T-helper 22 cell (primary cell): ENCODE measurements around the gene MCM3.

Experiments
- DNase-seq: peaks from one replicate; pipeline ENCODE4 v3.0.0-alpha.2; 2020; ENCODE audit warnings: low read depth

Gene MCM3

GRCh38 chr6:52284460-52285176, at the start of gene MCM3:
Gene MCM3 (minus strand): TSS chr6:52284742. CDS start chr6:52284674, 68 bp downstream.
- DNase-seq, result peak; percentile 95

DNA sequence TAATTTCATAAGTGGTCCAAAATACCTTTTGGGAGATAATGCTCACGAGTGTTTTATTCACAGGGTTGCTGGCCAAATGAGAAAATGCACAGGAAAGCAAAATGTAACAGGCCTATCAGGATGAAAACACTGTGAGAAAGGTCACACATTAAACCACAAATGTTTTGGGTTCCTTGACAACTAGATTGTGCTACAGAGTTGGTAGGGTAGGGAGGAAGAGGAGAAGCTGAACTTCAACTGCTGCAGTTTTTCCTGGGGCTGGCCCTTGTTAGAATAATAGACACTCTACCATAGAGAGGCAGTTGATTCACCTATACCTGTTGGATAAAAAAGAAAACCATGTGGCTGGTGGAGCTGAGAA, 49.3 kb upstream of the MCM3 start:
- no peak for DNase-seq

DNA sequence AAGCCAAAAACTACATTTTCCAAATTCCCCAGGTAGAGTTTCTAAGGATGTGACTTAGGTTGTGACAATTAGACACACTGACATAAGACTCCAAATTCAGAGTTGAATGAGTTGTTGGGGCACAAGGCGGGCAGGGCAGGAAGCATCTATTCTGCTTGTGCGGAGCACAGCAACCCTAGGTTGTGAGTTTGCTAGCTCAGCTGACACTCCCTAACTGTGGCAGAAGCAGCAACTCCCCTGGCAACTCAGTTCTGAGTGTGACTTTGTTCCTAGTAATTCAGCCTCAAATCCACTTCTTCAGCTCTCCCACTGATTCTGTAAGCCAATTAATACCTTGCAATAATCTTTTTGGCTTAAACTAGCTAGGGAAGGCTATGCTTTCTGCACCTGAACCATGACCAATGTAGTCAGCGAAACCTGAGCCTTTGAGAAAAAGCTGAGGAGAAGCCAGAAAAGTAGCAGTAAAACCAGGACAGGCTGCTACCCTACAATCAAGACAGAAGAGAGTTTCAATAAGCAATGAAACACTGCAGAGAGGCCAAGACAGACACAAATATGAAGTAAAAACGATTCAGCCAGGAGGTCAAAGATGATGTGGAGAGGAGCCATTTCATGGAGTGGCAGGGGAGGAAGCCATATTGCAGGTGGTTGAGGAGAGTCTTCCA, 47.4 kb upstream of the MCM3 start:
- DNase-seq, result no peak

DNA sequence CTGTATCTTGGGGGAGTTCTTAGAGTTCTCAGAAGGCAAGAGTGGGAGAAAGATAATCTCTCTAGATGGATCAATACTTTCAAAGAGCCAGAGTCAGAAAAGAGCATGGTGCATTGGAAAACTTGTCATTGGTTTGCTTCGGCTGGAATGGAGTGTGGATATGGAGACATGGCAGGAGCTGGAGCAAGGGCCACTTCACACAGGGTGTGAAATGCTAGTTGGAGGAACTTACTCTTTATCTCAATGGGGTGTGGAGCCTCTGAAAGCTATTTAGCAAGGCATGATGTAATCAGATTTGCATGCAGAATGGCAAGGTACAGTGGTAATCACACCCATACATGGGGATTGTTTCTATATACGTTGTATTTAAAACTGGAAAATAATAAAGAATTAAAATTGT, 45.9 kb upstream of the MCM3 start:
- no peak for DNase-seq

DNA sequence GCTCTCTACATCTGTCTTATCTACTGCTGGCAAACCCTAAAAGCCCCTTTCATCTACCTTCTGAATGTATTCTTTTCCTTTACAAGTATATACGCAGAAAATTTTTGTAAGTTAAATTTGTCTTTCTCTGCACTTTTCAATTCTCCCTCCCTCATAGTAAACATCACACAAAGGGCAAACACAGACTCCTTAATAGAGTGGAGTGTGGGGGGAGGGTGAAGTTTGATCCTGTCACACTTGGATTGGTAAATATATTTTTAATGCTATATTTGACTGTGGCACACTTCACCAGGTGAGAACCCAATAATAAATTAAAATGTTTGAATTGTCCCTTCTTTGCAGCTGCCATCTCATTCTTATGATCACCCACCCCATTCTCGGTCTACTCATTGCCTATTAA, 44.2 kb upstream of the MCM3 start:
- no peak for DNase-seq

DNA sequence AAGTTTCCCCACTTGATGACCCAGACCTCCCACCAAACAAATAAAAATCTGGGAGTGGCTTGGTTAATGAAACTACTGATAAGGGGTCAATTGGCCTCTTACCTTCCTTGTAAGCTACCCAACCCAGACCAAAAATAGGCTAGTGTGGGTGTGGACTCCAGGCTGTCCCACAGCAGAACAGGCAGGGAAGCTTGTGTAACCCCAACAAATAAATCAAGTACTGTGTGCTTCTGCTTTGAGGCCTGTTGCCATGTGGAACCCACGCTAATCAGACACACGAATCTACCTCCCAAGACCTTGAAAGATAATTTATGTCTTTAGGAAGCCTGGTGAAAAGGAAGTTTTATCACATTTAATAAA, 43.7 kb upstream of the MCM3 start:
- DNase-seq, result no peak

DNA sequence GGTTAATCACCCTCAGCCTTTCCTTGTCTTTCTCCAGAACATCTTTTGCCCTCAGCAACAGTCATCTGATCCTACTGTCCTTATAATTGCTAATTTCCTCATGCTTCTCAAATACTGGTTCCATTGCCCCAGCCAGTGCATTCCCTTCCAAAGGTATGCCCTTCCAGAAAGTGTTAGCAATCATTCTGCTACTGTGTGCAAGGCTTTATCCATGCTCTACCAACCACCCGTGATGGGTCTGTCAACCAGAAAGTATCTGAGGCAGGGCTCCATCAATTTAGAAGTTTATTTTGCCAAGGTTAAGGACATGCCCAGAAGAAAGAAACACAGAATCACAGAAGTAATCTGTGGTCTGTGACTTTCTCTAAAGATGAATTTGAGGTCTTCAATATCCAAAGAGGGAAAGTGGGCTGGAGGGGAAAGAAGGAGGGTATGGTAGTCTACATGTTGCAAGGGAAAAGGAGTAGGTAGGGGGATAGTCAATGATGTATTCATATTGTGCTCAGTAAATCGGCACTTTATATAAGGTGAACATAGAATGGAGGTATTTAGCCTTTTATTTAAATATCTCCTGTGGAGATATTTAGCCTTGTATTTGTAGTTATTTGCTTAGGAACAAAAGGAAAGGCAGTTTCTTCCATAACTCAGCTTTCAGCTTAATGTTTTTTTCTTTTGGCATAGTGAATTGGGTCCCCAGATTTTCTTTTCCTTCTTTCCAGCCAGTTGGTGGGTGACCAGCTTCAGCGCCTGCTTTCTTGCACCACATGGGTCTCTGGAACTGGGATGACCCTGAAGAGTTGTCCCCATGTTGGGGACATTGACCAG, 42.2 kb upstream of the MCM3 start:
- DNase-seq, result no peak

GRCh38 chr6:52325695-52326471, 41.3 kb upstream of the MCM3 start:
- no peak for DNase-seq

GRCh38 chr6:52324189-52324588, 39.6 kb upstream of the MCM3 start:
- DNase-seq, result no peak

GRCh38 chr6:52317841-52318581, 33.5 kb upstream of the MCM3 start:
- no peak for DNase-seq

GRCh38 chr6:52317211-52317610, 32.7 kb upstream of the MCM3 start:
- DNase-seq, result no peak

DNA sequence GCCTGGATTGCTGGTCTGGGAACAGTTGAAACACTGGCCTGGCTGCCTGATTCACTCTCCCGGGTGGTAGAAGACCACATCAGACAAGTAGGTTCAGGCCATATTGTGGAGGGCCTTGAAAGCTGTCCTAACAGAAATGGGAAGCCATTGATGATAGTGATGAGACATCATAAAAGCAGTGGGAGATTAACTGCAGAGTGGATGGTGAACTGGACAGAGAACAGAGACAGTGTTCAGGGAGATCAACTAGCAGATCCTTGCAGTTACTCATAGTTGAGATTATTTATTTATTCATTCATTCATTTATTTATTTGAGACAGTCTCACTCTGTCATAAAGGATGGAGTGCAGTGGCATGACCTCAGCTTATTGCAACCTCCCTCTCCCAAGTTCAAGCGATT, 30.2 kb upstream of the MCM3 start:
- no peak for DNase-seq

- DNase-seq, result no peak
These were observed 27.9 kb upstream of the MCM3 start for GRCh38 chr6:52312461-52312860.

GRCh38 chr6:52310932-52311331, 26.4 kb upstream of the MCM3 start:
- no peak for DNase-seq

GRCh38 chr6:52307900-52308372, 23.4 kb upstream of the MCM3 start:
- no peak for DNase-seq

- no peak for DNase-seq
These were observed 22.7 kb upstream of the MCM3 start for GRCh38 chr6:52306972-52307870.

DNA sequence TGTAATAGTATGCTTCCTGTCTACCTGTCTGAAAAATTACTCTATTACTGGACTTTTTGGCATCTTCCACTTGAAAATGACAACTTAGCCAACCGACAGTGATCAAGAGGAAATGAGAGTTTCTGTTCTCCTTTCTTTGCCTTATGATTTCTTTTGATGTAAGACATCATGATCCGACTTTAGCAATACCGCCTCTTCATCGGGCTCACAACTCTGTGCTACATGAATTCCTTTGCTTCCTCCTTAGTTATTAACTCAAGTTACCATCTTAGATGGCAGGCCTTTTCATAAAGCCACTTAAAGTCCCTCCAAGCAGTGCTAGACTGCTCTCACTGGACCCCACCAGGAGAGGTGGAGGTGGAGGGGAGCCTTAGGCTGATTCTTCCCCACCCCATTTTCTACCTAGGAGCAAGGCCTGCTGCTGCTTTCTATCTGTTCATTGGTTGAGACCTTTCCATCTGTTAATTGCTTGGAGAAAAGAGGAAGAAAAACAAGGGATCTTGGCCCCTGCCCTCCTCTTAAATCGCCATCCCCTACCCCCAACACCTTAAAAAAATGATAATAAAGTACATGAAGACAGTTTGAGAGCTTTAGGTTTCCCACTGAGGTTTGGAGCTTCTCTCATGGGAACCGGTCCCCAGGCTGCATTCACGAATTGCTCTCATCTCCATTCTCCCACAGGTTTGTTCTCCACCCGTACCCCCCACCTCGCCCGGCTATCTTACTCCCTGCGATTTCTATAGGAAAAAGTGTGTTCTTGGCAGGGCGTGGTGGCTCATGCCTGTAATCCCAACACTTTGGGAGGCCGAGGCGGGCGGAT, 21.6 kb upstream of the MCM3 start:
- DNase-seq, result no peak

GRCh38 chr6:52305411-52305810, 20.9 kb upstream of the MCM3 start:
- DNase-seq, result no peak

DNA sequence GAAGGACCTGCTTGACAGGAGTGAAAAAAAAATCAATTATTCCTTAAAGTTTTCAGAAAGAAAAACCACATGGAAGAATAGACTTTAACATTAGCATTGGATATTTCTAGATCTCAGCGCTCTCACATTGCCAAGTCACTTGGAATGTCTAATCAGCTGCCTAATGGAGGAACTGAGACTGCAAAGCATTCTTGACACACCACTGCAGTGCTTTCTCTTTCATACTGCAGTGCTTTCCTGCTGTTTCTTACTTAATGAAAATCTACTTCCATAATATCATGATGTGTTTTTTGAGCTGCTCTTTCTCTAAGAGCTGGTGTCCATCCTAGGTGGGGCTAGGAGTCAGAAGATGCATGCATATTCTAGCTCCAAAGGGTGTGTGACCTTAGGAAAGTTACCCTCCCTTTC, 20.4 kb upstream of the MCM3 start:
- no peak for DNase-seq

GRCh38 chr6:52303178-52303577, 18.6 kb upstream of the MCM3 start:
- DNase-seq, result no peak
